Activated CD8-positive, alpha-beta T cell treated with anti-CD3 and anti-CD28 coated beads, Interleukin-2, amount 10 ng/mL, durations not matched to agents 7 days and 5 days (primary cell): Measurements from ENCODE around the gene CDKAL1. TPM values are rescaled to one million over a fixed set of nuclear protein-coding genes. Genes with fewer than 3 reads are reported as not detected.
"Not testable (repeated sequence)": the region's sequence is repeated elsewhere in the genome, so short reads cannot be mapped to it uniquely, and the experiment has no call there.

Experiments used
- ATAC-seq: fragments of 150-1000 bp; cut with Tn5 transposase; one replicate; pipeline ENCODE4 v1.10.0; 2021; ENCODE audit warnings: moderate library complexity
- CTCF ChIA-PET: fragments of 350-600 bp; sonication (Branson Sonifier 250); formaldehyde crosslinking; loops from one replicate; lab custom pipeline; 2021; ENCODE audit warnings: antibody characterized with exemption; lab: Charles Lee
- POLR2A ChIA-PET: fragments of 350-600 bp; sonication (Branson Sonifier 250); formaldehyde crosslinking; loops from one replicate; lab custom pipeline; 2021; ENCODE audit warnings: antibody characterized with exemption; lab: Charles Lee
- DNase-seq: peaks from one replicate; pipeline ENCODE4 v3.0.0-alpha.2; 2020
- H3K27ac Mint-ChIP-seq: one replicate; pipeline ENCODE4 v1.8.0; 2021; ENCODE audit warnings: mild to moderate bottlenecking, mixed read lengths
- H3K27me3 Mint-ChIP-seq: one replicate; pipeline ENCODE4 v1.8.0; 2021; ENCODE audit warnings: low read depth, mixed read lengths
- H3K36me3 Mint-ChIP-seq: one replicate; pipeline ENCODE4 v1.8.0; 2021; ENCODE audit warnings: low read depth, mixed read lengths
- H3K4me1 Mint-ChIP-seq: one replicate; pipeline ENCODE4 v1.8.0; 2021; ENCODE audit warnings: low read depth, mixed read lengths
- H3K4me3 Mint-ChIP-seq: one replicate; pipeline ENCODE4 v1.8.0; 2021; ENCODE audit warnings: mild to moderate bottlenecking, mixed read lengths
- H3K9me3 Mint-ChIP-seq: one replicate; pipeline ENCODE4 v1.8.0; 2022; ENCODE audit warnings: mixed read lengths; ENCODE audit not compliant: insufficient read depth
- total RNA-seq, 2 experiments: library from RNA; stranded (reverse); gene quantifications; one replicate each; pipeline ENCODE4 v1.2.3, GENCODE V29; 2021

CDKAL1 gene
- total RNA-seq, 2 experiments from 2014 or later = 24.3 to 25.2 TPM

DNA sequence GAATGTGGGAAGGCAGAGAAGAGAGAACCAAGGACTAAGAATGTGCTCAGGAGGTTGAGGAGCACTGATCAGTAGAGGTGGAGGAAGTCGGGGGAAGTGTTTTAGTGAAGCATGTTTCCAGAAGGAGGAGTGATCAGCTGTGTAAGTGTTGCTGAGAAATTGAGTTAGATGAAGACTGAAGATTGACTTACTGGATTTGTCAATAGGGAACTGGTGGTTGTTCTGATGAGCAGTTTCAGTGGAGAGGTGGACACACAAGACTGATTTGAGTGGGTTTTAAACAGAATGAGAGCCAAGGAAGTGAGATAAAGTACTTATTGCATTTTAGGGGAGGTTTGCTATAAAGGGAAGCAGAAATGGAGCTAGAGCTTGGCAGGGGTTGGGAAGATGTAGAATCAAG, 182.6 kb downstream of the CDKAL1 start:
- POLR2A ChIA-PET = no interaction called here
- no peak for ATAC-seq
- H3K36me3 Mint-ChIP-seq = no peaks in the 10 kb centered on the region
- no peaks in the 10 kb centered on the region for H3K9me3 Mint-ChIP-seq
- no peaks in the 10 kb centered on the region for H3K27me3 Mint-ChIP-seq
- CTCF ChIA-PET = interaction anchor here (0.7 kb wide), 1 partner anchor 12 kb away, joined by 3 read pairs; no protein-coding TSS in a partner anchor
- no peak overlapping the region for H3K27ac Mint-ChIP-seq
- H3K4me3 Mint-ChIP-seq = no peak overlapping the region
- peaks cover 23% of the 10 kb centered on the region for H3K4me1 Mint-ChIP-seq
- DNase-seq = no peak

DNA sequence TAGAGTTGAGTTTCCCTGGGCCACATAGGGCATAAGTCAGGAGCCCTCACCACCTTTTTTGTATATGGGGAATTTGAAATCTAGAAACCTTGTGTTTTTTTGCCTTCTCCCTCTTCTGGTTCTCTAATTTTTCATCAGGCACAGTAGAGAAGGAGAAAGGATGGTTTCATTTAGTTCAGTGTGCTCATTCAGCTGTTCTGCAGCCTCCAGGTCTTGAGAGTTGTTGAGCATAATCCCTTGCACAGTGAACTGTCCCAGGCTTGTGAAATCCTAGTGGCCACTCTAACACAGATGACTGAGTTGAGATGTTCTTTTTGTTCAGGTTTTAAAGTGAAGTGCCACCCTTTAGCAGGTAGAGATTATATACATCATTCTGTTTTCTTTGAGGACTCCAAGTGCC, 183.5 kb downstream of the CDKAL1 start:
- H3K4me3 Mint-ChIP-seq = no peak overlapping the region
- POLR2A ChIA-PET = interaction anchor here (1.4 kb wide), 1 partner anchor 871 kb away, joined by 3 read pairs; no protein-coding TSS in a partner anchor
- CTCF ChIA-PET = no interaction called here
- DNase-seq = no peak
- H3K4me1 Mint-ChIP-seq = peaks cover 28% of the 10 kb centered on the region
- no peak for ATAC-seq
- no peaks in the 10 kb centered on the region for H3K27me3 Mint-ChIP-seq
- H3K27ac Mint-ChIP-seq = no peak overlapping the region
- peaks cover 7% of the 10 kb centered on the region for H3K36me3 Mint-ChIP-seq
- peaks cover 3% of the 10 kb centered on the region for H3K9me3 Mint-ChIP-seq

DNA sequence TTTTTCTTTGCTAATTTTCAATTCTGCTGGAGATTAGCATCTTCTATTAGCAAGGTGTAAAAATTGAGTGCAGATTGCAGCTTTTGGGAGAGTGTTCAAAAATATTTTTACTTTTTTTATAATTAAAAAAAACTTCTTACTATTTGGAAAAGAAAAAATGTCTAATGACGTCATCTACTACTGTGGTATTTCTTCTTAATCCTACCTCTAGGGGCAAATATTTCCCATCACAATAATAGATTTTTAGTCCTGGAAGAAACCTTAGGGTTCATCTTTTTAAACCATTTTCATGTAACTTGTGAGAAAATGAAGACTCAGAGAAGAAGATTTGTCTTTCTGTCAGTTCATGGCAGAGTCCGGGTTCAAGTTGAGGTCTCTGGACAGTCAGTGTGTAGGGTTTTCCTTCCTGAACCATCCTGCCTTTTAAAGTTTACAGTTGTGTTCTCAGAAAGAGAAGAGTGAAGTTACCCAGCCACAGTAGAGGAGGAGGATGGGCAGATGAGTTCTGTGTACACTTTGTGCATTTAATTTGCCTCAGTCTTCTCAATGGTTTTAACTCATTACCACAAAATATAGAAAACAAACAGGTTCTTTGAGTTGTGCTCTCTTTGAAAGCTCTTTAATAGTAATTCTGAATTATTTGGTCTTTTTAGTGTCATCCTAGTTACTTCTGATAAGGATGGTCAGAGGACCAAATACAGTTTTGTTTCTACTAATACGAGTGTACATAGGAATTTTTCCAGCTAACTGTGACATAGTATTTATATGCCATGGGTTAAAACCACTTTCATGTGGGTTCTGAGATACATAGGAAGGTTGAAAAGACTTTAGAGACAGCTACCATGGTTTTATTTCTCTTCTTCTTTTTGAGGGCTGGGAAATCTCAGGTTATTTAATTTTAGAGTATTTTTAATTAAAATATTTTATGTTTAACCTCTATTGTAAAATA, 184.7 kb downstream of the CDKAL1 start:
- DNase-seq (no peak), ATAC-seq (no peak)
- peaks cover 6% of the 10 kb centered on the region for H3K9me3 Mint-ChIP-seq
- peaks cover 32% of the 10 kb centered on the region for H3K4me1 Mint-ChIP-seq
- no peak overlapping the region for H3K4me3 Mint-ChIP-seq
- H3K27me3 Mint-ChIP-seq = no peaks in the 10 kb centered on the region
- POLR2A ChIA-PET = interaction anchor here (1.4 kb wide), 1 partner anchor 870 kb away, joined by 3 read pairs; no protein-coding TSS in a partner anchor
- H3K36me3 Mint-ChIP-seq = peaks cover 14% of the 10 kb centered on the region
- H3K27ac Mint-ChIP-seq = no peak overlapping the region
- CTCF ChIA-PET = interaction anchor here (0.6 to 1.3 kb wide), 2 partner anchors 9 to 183 kb away, joined by 3 read pairs; no protein-coding TSS in a partner anchor

DNA sequence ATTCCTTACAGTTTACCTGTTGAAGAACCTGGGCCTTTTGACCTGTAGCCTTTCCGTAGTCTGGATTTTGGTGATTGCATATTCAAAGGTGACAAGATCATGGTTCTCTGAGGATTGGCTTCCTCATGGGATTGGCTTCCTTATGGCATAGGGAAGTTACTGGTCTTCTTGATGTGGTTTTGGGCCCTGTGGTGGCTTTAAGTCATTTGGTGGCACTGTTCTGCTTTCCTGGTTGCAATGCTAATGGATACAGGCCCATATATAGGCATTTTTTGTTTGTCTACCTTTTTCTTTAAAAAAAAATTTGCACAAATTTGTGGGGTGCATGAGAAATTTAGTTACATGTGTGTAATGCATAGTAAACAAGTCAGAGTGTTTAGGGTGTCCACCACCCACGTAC, 185.7 kb downstream of the CDKAL1 start:
- ChIA-PET POLR2A (no interaction called here), CTCF (no interaction called here)
- H3K27ac Mint-ChIP-seq = no peak overlapping the region
- no peak for ATAC-seq
- peaks cover 32% of the 10 kb centered on the region for H3K4me1 Mint-ChIP-seq
- H3K27me3 Mint-ChIP-seq = no peaks in the 10 kb centered on the region
- no peak for DNase-seq
- peaks cover 6% of the 10 kb centered on the region for H3K9me3 Mint-ChIP-seq
- H3K36me3 Mint-ChIP-seq = peaks cover 14% of the 10 kb centered on the region
- no peak overlapping the region for H3K4me3 Mint-ChIP-seq

DNA sequence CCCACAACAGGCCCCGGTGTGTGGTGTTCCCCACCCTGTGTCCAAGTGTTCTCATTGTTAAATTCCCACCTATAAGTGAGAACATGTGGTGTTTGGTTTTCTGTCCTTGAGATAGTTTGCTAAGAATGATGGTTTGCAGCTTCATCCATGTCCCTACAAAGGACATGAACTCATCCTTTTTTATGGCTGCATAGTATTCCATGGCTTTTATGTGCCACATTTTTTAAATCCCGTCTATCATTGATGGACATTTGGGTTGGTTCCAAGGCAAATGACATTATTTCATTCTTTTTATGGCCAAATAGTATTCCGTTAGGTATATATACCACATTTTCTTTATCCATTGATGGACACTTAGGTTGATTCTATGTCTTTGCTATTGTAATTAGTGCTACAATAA, 186.9 kb downstream of the CDKAL1 start:
- POLR2A ChIA-PET, ATAC-seq, H3K27me3 Mint-ChIP-seq, DNase-seq, H3K27ac Mint-ChIP-seq, H3K4me3 Mint-ChIP-seq, H3K9me3 Mint-ChIP-seq, CTCF ChIA-PET: not testable (repeated sequence)
- Mint-ChIP-seq H3K4me1 (peaks cover 32% of the 10 kb centered on the region), H3K36me3 (peaks cover 14% of the 10 kb centered on the region)

DNA sequence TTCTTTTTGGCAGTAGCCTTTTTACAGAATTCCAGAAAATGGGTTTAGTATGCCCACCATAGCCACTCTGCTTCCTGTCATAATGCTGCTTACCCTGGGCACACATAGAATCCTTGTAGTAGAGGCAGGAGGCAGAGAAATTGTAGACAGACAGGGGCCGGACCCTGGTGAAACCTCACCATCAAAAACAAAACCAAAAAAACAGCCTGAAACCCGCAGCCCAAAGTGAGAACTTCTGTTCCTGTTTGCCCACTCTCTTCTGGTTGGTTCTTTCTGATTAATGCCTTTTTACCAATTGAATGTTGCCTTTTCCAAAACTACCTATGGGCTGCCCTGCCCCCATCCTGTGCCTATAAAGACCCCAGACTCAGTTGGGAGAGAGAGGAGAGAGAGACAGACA, 188.2 kb downstream of the CDKAL1 start:
- no peak overlapping the region for H3K27ac Mint-ChIP-seq
- CTCF ChIA-PET = no interaction called here
- no peak for ATAC-seq
- DNase-seq = no peak
- H3K4me3 Mint-ChIP-seq = no peak overlapping the region
- H3K9me3 Mint-ChIP-seq = peaks cover 6% of the 10 kb centered on the region
- peaks cover 14% of the 10 kb centered on the region for H3K36me3 Mint-ChIP-seq
- peaks cover 32% of the 10 kb centered on the region for H3K4me1 Mint-ChIP-seq
- H3K27me3 Mint-ChIP-seq = no peaks in the 10 kb centered on the region
- POLR2A ChIA-PET = no interaction called here

DNA sequence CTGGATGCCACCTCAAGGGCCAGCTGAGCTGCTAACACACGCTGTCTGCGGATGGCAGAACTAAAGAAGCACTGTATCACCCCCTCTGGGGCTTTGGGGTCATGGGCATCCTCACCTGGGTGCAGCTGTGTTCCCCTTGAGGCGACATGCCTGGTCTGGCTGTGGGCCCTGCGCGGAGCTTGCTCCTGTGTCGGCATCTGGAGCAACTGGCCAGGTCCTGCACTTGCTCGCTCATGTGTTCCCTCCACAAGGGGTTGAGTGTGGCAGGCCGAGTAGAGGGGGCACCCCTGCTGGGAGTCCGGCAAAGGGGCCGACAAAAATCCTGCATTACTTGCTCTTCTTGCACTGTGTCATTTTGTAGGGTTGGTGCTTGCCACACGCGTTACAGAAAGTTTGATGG, 189.0 kb downstream of the CDKAL1 start:
- no peak overlapping the region for H3K27ac Mint-ChIP-seq
- H3K36me3 Mint-ChIP-seq = peaks cover 14% of the 10 kb centered on the region
- no peak for DNase-seq
- no peak for ATAC-seq
- ChIA-PET POLR2A (no interaction called here), CTCF (no interaction called here)
- H3K4me1 Mint-ChIP-seq = peaks cover 27% of the 10 kb centered on the region
- H3K27me3 Mint-ChIP-seq = no peaks in the 10 kb centered on the region
- H3K4me3 Mint-ChIP-seq = no peak overlapping the region
- H3K9me3 Mint-ChIP-seq = peaks cover 6% of the 10 kb centered on the region

DNA sequence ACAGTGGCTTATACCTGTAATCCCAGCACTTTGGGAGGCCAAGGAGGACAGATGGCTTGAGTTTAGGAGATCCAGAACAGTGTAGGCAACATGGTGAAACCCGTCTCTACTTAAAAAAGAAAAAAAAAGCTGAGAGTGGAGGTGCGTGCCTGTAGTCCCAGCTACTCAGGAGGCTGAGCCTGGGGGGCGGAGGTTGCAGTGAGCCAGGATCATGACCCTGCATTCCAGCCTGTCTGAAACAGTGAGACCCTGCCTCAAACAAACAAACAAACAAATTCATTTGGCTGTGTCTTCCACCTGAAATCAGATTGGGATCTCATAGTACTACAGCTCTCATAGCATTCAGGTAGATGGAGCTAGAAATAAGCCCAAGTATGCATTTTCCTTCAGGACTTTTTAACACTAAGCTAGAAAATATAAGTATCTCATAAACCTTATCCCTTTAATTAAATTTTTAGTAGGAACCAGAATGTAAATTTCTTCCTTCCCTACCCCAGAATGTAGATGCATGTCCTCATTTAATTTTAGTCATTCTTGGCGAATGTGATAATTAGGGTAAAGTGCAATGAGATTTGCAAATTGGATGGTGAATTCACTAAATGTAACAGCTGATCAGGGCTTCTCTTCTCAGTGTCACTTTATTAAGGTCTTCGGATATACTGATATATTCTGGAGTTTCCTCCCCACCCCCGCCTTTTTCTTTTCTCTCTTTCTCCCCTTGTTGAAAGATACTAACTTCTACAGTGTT, 190.4 kb downstream of the CDKAL1 start:
- Mint-ChIP-seq H3K36me3 (peaks cover 14% of the 10 kb centered on the region), H3K4me3 (no peak overlapping the region), H3K9me3 (peaks cover 6% of the 10 kb centered on the region), H3K27ac (no peak overlapping the region), H3K4me1 (peaks cover 15% of the 10 kb centered on the region), H3K27me3 (no peaks in the 10 kb centered on the region)
- DNase-seq (no peak), ATAC-seq (no peak)
- CTCF ChIA-PET = no interaction called here
- POLR2A ChIA-PET = no interaction called here

DNA sequence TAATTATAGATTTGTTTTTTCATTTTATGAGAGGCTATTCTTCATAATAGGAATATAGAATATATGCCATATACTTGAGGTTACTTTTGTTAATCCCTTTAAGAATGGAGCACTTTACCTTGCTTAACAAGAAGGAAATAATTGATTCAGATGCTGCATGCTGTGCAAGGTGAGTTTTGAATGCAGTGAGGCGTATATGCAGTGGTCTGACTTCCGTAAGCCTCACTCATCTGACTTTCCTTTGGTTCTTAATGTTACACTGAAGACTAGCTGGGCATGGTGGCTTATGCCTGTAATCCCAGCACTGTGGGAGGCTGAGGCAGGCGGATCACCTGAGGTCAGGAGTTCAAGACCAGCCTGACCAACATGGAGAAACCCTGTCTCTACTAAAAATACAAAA, 191.0 kb downstream of the CDKAL1 start:
- peaks cover 14% of the 10 kb centered on the region for H3K36me3 Mint-ChIP-seq
- H3K27me3 Mint-ChIP-seq, ATAC-seq, H3K9me3 Mint-ChIP-seq, H3K4me3 Mint-ChIP-seq, H3K27ac Mint-ChIP-seq, POLR2A ChIA-PET, DNase-seq, CTCF ChIA-PET: not testable (repeated sequence)
- H3K4me1 Mint-ChIP-seq = peaks cover 11% of the 10 kb centered on the region

DNA sequence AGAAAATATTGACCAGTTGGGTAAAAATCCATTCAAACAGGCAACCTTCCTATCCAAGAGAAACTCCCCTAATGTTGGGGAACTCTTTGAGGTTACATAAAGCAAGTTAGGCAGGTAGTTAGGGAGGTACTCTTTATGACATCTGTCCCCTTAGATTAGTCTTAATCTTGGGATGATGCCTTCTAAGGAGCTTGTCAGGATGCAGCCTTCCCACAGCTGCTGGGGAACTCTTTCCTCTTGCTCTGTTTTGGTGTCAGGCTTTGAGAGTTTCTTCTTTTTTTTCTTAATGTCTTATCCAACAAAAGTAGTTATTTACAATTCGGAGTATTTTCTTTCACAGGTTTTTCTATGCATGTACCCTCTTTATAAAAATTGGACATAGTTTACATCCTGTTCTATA, 194.8 kb downstream of the CDKAL1 start:
- no peaks in the 10 kb centered on the region for H3K27me3 Mint-ChIP-seq
- ChIA-PET POLR2A (no interaction called here), CTCF (no interaction called here)
- H3K36me3 Mint-ChIP-seq = peaks cover 7% of the 10 kb centered on the region
- DNase-seq (no peak), ATAC-seq (no peak)
- no peak overlapping the region for H3K27ac Mint-ChIP-seq
- H3K4me1 Mint-ChIP-seq = no peaks in the 10 kb centered on the region
- H3K4me3 Mint-ChIP-seq = no peak overlapping the region
- no peaks in the 10 kb centered on the region for H3K9me3 Mint-ChIP-seq

DNA sequence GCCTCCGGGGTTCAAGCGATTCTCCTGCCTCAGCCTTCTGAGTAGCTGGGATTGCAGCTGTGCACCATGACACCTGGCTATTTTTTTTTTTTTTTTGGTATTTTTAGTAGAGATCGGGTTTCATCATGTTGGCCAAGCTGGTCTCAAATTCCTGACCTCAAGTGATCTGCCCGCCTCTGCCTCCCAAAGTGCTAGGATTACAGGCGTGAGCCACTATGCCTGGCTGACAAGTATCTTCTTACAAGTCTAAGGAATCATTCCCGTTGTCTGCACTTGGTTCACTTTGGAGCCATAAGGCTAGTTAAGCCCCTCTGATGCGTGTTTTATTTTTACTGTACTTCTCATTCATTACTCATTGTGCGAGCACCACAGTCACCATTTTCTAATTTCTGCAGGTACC, 198.1 kb downstream of the CDKAL1 start:
- H3K27ac Mint-ChIP-seq, POLR2A ChIA-PET: not testable (repeated sequence)

DNA sequence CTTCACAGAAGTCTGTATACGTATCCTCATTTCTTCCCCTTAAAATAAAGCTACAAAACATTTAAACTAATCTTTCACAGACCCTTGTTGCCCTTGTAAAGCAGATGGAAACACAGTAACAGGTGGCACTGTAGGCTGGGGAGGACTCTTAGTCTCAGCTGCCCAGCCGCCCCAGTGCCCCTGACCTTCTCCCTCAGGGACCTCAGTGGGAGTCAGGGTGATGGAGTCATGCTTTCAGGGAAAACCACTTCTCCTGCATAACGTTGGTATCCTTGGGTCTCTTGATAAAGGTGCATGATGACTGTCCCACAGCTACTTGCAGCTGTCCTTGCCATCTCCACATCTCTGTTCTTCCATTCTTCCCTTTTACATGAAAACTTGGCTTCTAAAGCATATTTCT, 198.6 kb downstream of the CDKAL1 start:
- no peaks in the 10 kb centered on the region for H3K27me3 Mint-ChIP-seq
- no peak overlapping the region for H3K27ac Mint-ChIP-seq
- POLR2A ChIA-PET = no interaction called here
- H3K4me1 Mint-ChIP-seq = no peaks in the 10 kb centered on the region
- H3K36me3 Mint-ChIP-seq = peaks cover 11% of the 10 kb centered on the region
- ATAC-seq (no peak), DNase-seq (no peak)
- H3K9me3 Mint-ChIP-seq = no peaks in the 10 kb centered on the region
- CTCF ChIA-PET = no interaction called here
- no peak overlapping the region for H3K4me3 Mint-ChIP-seq

More for the DNA sequence above, 198.1 kb downstream of the CDKAL1 start:
- DNase-seq, ATAC-seq, CTCF ChIA-PET, H3K27me3 Mint-ChIP-seq, H3K9me3 Mint-ChIP-seq, H3K4me3 Mint-ChIP-seq, H3K4me1 Mint-ChIP-seq: not testable (repeated sequence)
- peaks cover 11% of the 10 kb centered on the region for H3K36me3 Mint-ChIP-seq
